ENCODE results near the gene ARHGAP6.
"Not testable (repeated sequence)": the region's sequence is repeated elsewhere in the genome, so short reads cannot be mapped to it uniquely, and the experiment has no call there.

Gene ARHGAP6

GRCh38 chrX:11272290-11272689, 393.4 kb downstream of the ARHGAP6 start:
- DNase-seq = no peak

- no peak for DNase-seq
Observed at GRCh38 chrX:11269996-11270395, 395.7 kb downstream of the ARHGAP6 start.

- DNase-seq = no peak
Observed at GRCh38 chrX:11269006-11269405, 396.7 kb downstream of the ARHGAP6 start.

- no peak for DNase-seq
Observed at GRCh38 chrX:11267425-11267824, 398.3 kb downstream of the ARHGAP6 start.

GRCh38 chrX:11266573-11267003, 399.1 kb downstream of the ARHGAP6 start:
- DNase-seq = no peak

- no peak for DNase-seq
Observed at GRCh38 chrX:11265352-11265751, 400.4 kb downstream of the ARHGAP6 start.

GRCh38 chrX:11264925-11265324, 400.8 kb downstream of the ARHGAP6 start:
- DNase-seq = no peak

- no peak for DNase-seq
Observed at GRCh38 chrX:11261260-11261659, 404.5 kb downstream of the ARHGAP6 start.

- DNase-seq = no peak
Observed at GRCh38 chrX:11259437-11259836, 406.3 kb downstream of the ARHGAP6 start.

- DNase-seq = no peak
Observed at GRCh38 chrX:11257711-11258110, 408.0 kb downstream of the ARHGAP6 start.

GRCh38 chrX:11257290-11257689, 408.4 kb downstream of the ARHGAP6 start:
- DNase-seq = no peak

GRCh38 chrX:11254417-11255109, 411.2 kb downstream of the ARHGAP6 start:
- no peak for DNase-seq

- no peak for DNase-seq
Observed at GRCh38 chrX:11244636-11245035, 421.1 kb downstream of the ARHGAP6 start.

GRCh38 chrX:11242704-11243103, 423.0 kb downstream of the ARHGAP6 start:
- DNase-seq = no peak

- no peak for DNase-seq
Observed at GRCh38 chrX:11241720-11242119, 424.0 kb downstream of the ARHGAP6 start.

GRCh38 chrX:11239230-11239629, 426.5 kb downstream of the ARHGAP6 start:
- peak; percentile 31 for DNase-seq

- not testable (repeated sequence) for DNase-seq
Observed at GRCh38 chrX:11235377-11235776, 430.3 kb downstream of the ARHGAP6 start.

- no peak for DNase-seq
Observed at GRCh38 chrX:11215191-11215921, 450.4 kb downstream of the ARHGAP6 start.

- no peak for DNase-seq
Observed at GRCh38 chrX:11214346-11215190, 451.2 kb downstream of the ARHGAP6 start.

GRCh38 chrX:11212741-11213140, 453.0 kb downstream of the ARHGAP6 start:
- DNase-seq = no peak

GRCh38 chrX:11210415-11210801, 455.3 kb downstream of the ARHGAP6 start:
- DNase-seq = no peak

- DNase-seq = no peak
Observed at GRCh38 chrX:11209798-11210414, 455.8 kb downstream of the ARHGAP6 start.

GRCh38 chrX:11206716-11207115, 459.0 kb downstream of the ARHGAP6 start:
- no peak for DNase-seq
